C4-2B (cell line): Measurements from ENCODE around the gene GBX2.

Source experiments
- CTCF ChIP-seq: fragments of 450-650 bp; conservative IDR thresholded peaks from 2 replicates; pipeline ENCODE4 v1.5.1; 2017; ENCODE audit warnings: mild to moderate bottlenecking
- ZFX ChIP-seq: fragments of 450-650 bp; IDR thresholded peaks from 2 replicates; pipeline ENCODE4 v1.6.1; 2017

- TF ChIP-seq CTCF = no peak
- TF ChIP-seq ZFX = no peak
Measured at GRCh38 chr2:236162031-236162845, 5.9 kb downstream of the GBX2 start.
